ENCODE results near the gene SVOPL.

Gene SVOPL

GRCh38 chr7:138657854-138658386, 43.2 kb downstream of the SVOPL start:
- DNase-seq, result no peak

GRCh38 chr7:138656952-138657351, 44.2 kb downstream of the SVOPL start:
- no peak for DNase-seq

GRCh38 chr7:138654616-138655015, 46.5 kb downstream of the SVOPL start:
- no peak for DNase-seq

GRCh38 chr7:138649506-138649905, 51.7 kb downstream of the SVOPL start:
- no peak for DNase-seq

GRCh38 chr7:138645284-138645683, 55.9 kb downstream of the SVOPL start:
- no peak for DNase-seq

GRCh38 chr7:138632826-138633602, 68.1 kb downstream of the SVOPL start:
- DNase-seq, result no peak

GRCh38 chr7:138632384-138632783, 68.8 kb downstream of the SVOPL start:
- no peak for DNase-seq

- DNase-seq, result no peak
These were observed 71.0 kb downstream of the SVOPL start for GRCh38 chr7:138630059-138630610.

- no peak for DNase-seq
These were observed 73.8 kb downstream of the SVOPL start for GRCh38 chr7:138627361-138627760.

GRCh38 chr7:138626846-138627245, 74.3 kb downstream of the SVOPL start:
- DNase-seq, result no peak

- DNase-seq, result peak; percentile 4
These were observed 75.3 kb downstream of the SVOPL start for GRCh38 chr7:138625849-138626230.

- peak; percentile 28 for DNase-seq
These were observed 75.9 kb downstream of the SVOPL start for GRCh38 chr7:138625084-138625848.

GRCh38 chr7:138622841-138623240, 78.3 kb downstream of the SVOPL start:
- no peak for DNase-seq

- no peak for DNase-seq
These were observed 82.2 kb downstream of the SVOPL start for GRCh38 chr7:138618933-138619332.

- DNase-seq, result no peak
These were observed 82.7 kb downstream of the SVOPL start for GRCh38 chr7:138618506-138618905.

GRCh38 chr7:138616085-138616484, 85.1 kb downstream of the SVOPL start:
- DNase-seq, result no peak

GRCh38 chr7:138613630-138614029, 87.5 kb downstream of the SVOPL start:
- DNase-seq, result no peak

- no peak for DNase-seq
These were observed 90.4 kb downstream of the SVOPL start for GRCh38 chr7:138610671-138611170.

- no peak for DNase-seq
These were observed 92.9 kb downstream of the SVOPL start for GRCh38 chr7:138608275-138608674.

- DNase-seq, result no peak
These were observed 93.7 kb downstream of the SVOPL start for GRCh38 chr7:138607216-138608126.

GRCh38 chr7:138606236-138606635, 94.9 kb downstream of the SVOPL start:
- no peak for DNase-seq

- DNase-seq, result no peak
These were observed 97.4 kb downstream of the SVOPL start for GRCh38 chr7:138603549-138604318.

Data from CD4-positive, alpha-beta T cell treated with Interleukin-21 for 1 hour (primary cell).